Erythroblast (primary cell): ENCODE measurements around the gene CPSF2.

Experiments used
- GATA1 ChIP-seq: IDR thresholded peaks from 2 replicates; pipeline ENCODE4 v1.6.1; 2011; ENCODE audit warnings: low read depth, mild to moderate bottlenecking, control low read depth, low read length, moderate library complexity
- POLR2A ChIP-seq: IDR thresholded peaks from 2 replicates; pipeline ENCODE4 v1.6.1; 2011; ENCODE audit warnings: mild to moderate bottlenecking, low read length

- no peak for TF ChIP-seq POLR2A
- no peak for TF ChIP-seq GATA1
Observed at GRCh38 chr14:92109490-92109889, 12.3 kb upstream of the CPSF2 start.
